Activated CD4-positive, alpha-beta T cell treated with anti-CD3 and anti-CD28 coated beads, Interleukin-10, Interleukin-2, amounts not matched to agents 100 ng/mL and 50 ng/mL, durations not matched to agents 16 hours and 8 hours (primary cell): ENCODE measurements around the gene GNG12.

Experiments used
- DNase-seq: peaks from one replicate; pipeline ENCODE4 v3.0.0-alpha.2; 2020

GNG12 gene

GRCh38 chr1:67724928-67725560 is 108.2 kb downstream of the GNG12 start:
- DNase-seq, result no peak

GRCh38 chr1:67723620-67724019 is 109.6 kb downstream of the GNG12 start:
- peak; percentile 53 for DNase-seq

GRCh38 chr1:67723126-67723525 is 110.1 kb downstream of the GNG12 start:
- DNase-seq, result no peak

GRCh38 chr1:67722292-67722944 is 110.8 kb downstream of the GNG12 start:
- no peak for DNase-seq

GRCh38 chr1:67721650-67722291 is 111.5 kb downstream of the GNG12 start:
- DNase-seq, result no peak

GRCh38 chr1:67721112-67721511 is 112.2 kb downstream of the GNG12 start:
- no peak for DNase-seq

- no peak for DNase-seq
Measured at GRCh38 chr1:67719329-67720196, 113.7 kb downstream of the GNG12 start.

GRCh38 chr1:67717876-67718275 is 115.4 kb downstream of the GNG12 start:
- DNase-seq, result no peak

GRCh38 chr1:67716800-67717199 is 116.5 kb downstream of the GNG12 start:
- DNase-seq, result no peak

GRCh38 chr1:67715819-67716218 is 117.4 kb downstream of the GNG12 start:
- DNase-seq, result no peak

- DNase-seq, result no peak
Measured at GRCh38 chr1:67713057-67713846, 120.0 kb downstream of the GNG12 start.

GRCh38 chr1:67711855-67712212 is 121.4 kb downstream of the GNG12 start:
- DNase-seq, result no peak

GRCh38 chr1:67711158-67711854 is 122.0 kb downstream of the GNG12 start:
- DNase-seq, result no peak

- DNase-seq, result no peak
Measured at GRCh38 chr1:67710417-67710816, 122.8 kb downstream of the GNG12 start.

GRCh38 chr1:67708606-67709005 is 124.7 kb downstream of the GNG12 start:
- DNase-seq, result no peak

- no peak for DNase-seq
Measured at GRCh38 chr1:67705735-67706453, 127.4 kb downstream of the GNG12 start.

- DNase-seq, result no peak
Measured at GRCh38 chr1:67704351-67704750, 128.9 kb downstream of the GNG12 start.

GRCh38 chr1:67701876-67702275 is 131.4 kb downstream of the GNG12 start:
- DNase-seq, result no peak

GRCh38 chr1:67700692-67701410 is 132.4 kb downstream of the GNG12 start:
- peak; percentile 11 for DNase-seq

GRCh38 chr1:67700220-67700619 is 133.0 kb downstream of the GNG12 start:
- no peak for DNase-seq

- no peak for DNase-seq
Measured at GRCh38 chr1:67696708-67697107, 136.6 kb downstream of the GNG12 start.
